ENCODE data around the gene NFXL1.

Gene NFXL1

GRCh38 chr4:47842985-47843384, 71.4 kb downstream of the NFXL1 start:
- no peak for TF ChIP-seq TAF1 (IDR thresholded peaks at IDR 0.05; ENCODE audit: borderline replicate concordance, insufficient read depth, low read length)
- TF ChIP-seq, protein P1, sequence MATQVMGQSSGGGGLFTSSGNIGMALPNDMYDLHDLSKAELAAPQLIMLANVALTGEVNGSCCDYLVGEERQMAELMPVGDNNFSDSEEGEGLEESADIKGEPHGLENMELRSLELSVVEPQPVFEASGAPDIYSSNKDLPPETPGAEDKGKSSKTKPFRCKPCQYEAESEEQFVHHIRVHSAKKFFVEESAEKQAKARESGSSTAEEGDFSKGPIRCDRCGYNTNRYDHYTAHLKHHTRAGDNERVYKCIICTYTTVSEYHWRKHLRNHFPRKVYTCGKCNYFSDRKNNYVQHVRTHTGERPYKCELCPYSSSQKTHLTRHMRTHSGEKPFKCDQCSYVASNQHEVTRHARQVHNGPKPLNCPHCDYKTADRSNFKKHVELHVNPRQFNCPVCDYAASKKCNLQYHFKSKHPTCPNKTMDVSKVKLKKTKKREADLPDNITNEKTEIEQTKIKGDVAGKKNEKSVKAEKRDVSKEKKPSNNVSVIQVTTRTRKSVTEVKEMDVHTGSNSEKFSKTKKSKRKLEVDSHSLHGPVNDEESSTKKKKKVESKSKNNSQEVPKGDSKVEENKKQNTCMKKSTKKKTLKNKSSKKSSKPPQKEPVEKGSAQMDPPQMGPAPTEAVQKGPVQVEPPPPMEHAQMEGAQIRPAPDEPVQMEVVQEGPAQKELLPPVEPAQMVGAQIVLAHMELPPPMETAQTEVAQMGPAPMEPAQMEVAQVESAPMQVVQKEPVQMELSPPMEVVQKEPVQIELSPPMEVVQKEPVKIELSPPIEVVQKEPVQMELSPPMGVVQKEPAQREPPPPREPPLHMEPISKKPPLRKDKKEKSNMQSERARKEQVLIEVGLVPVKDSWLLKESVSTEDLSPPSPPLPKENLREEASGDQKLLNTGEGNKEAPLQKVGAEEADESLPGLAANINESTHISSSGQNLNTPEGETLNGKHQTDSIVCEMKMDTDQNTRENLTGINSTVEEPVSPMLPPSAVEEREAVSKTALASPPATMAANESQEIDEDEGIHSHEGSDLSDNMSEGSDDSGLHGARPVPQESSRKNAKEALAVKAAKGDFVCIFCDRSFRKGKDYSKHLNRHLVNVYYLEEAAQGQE (IDR thresholded peaks at IDR 0.05; ENCODE audit: insufficient read depth in 1 of 2, low read depth in 2 of 2, low read length in 2 of 2), result no peak
- no peak for TF ChIP-seq POLR2AphosphoS5 (IDR thresholded peaks at IDR 0.05; ENCODE audit: low read depth, low read length)
- TF ChIP-seq FOXP2 (optimal IDR thresholded peaks at IDR 0.05; ENCODE audit: borderline replicate concordance, extremely low read depth, extremely low read length, insufficient read depth), result no peak
- TF ChIP-seq SIN3A (IDR thresholded peaks at IDR 0.05; ENCODE audit: borderline replicate concordance, insufficient read depth, low read length), result no peak

DNA sequence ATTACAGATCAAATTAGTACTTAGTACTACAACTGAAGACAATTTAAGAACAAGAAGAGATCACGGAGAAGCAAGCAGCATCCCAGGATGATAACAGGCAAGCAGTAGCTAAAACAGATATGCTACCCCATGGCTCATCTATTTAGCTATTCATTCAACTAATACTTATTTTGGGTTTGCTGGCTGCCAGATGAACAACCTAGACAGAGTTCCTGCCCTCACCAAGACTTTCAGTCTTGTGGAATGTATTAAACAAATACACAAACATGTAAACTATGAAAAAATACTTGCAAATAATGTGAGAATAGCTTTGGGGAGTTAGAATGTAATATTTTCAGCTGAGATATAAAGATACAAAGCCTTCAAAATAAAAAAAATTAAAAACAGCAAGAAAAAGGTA, 74.1 kb downstream of the NFXL1 start:
- TF ChIP-seq TAF1 (IDR thresholded peaks at IDR 0.05; ENCODE audit: borderline replicate concordance, insufficient read depth, low read length) (no peak), FOXP2 (optimal IDR thresholded peaks at IDR 0.05; ENCODE audit: borderline replicate concordance, extremely low read depth, extremely low read length, insufficient read depth) (no peak), POLR2AphosphoS5 (IDR thresholded peaks at IDR 0.05; ENCODE audit: low read depth, low read length) (no peak), SIN3A (IDR thresholded peaks at IDR 0.05; ENCODE audit: borderline replicate concordance, insufficient read depth, low read length) (no peak)
- TF ChIP-seq, protein P1 (IDR thresholded peaks at IDR 0.05; ENCODE audit: insufficient read depth in 1 of 2, low read depth in 2 of 2, low read length in 2 of 2), result no peak

DNA sequence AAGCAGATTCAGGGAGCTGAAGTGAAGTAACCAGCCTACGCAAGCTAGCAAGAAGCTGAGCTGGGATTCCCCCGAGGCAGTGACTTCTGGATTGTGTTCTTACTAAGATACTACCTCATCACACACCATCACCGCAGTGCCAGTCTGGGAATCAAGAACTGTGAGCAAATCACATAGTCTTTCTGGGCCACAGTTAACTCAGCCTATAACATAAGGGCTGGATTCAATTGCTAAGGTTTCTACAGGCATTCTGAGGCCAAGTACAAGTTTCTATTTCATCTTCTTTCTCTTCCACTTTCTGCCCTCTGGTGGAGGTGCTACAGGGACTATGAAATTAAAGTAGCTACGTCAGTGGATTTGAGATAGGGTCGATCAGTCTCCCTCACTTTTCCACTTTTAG, 75.1 kb downstream of the NFXL1 start:
- TF ChIP-seq, protein P1 (IDR thresholded peaks at IDR 0.05; ENCODE audit: insufficient read depth in 1 of 2, low read depth in 2 of 2, low read length in 2 of 2), result no peak
- TF ChIP-seq SIN3A (IDR thresholded peaks at IDR 0.05; ENCODE audit: borderline replicate concordance, insufficient read depth, low read length), result no peak
- TF ChIP-seq TAF1 (IDR thresholded peaks at IDR 0.05; ENCODE audit: borderline replicate concordance, insufficient read depth, low read length), result no peak
- TF ChIP-seq FOXP2 (optimal IDR thresholded peaks at IDR 0.05; ENCODE audit: borderline replicate concordance, extremely low read depth, extremely low read length, insufficient read depth), result no peak
- no peak for TF ChIP-seq POLR2AphosphoS5 (IDR thresholded peaks at IDR 0.05; ENCODE audit: low read depth, low read length)

DNA sequence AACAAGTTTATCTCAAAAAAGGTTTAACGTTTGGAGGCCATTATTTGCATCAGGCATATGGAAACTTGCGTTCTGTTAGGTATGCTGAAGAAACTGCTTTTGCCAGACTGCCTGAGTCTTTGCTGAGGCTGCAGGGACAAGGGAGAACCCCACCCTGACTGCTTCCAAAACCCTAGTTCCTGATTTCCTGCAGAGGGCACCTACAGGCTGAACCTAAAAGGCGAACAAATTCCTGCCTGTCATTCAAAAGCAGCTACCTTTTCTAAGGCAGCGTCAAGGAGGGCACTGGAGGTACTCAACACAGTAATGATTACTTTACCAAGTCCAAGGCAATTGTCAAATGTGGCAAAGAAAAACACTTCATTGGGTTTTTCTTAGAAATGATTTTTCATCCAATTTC, 75.9 kb downstream of the NFXL1 start:
- no peak for TF ChIP-seq POLR2AphosphoS5 (IDR thresholded peaks at IDR 0.05; ENCODE audit: low read depth, low read length)

DNA sequence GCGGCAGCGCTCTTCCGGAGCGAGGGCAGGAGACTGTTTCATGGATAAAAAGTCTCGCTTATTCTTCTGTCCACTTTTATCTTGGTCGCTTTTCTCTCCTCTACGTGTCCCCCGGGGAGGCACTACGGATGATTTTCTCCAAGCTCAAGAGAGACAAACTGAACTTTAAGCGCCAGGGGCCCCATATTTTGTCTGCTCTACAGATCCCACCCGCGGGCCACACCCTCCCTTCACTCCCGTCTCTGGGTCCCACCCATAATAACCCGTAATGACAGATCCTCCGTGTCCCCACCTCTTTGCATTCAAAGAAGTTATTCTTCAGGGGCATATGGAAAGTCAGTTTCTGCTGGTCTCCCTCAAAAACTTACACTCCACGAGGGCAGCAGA, 76.5 kb downstream of the NFXL1 start, which contains the start of gene CORIN:
CORIN (minus strand) TSS at position 160 of the 387 bp plus-strand sequence; CDS start at position 42, 118 bp downstream.
- TF ChIP-seq POLR2AphosphoS5 (IDR thresholded peaks at IDR 0.05; ENCODE audit: low read depth, low read length) (no peak), SIN3A (IDR thresholded peaks at IDR 0.05; ENCODE audit: borderline replicate concordance, insufficient read depth, low read length) (no peak), TAF1 (IDR thresholded peaks at IDR 0.05; ENCODE audit: borderline replicate concordance, insufficient read depth, low read length) (no peak), FOXP2 (optimal IDR thresholded peaks at IDR 0.05; ENCODE audit: borderline replicate concordance, extremely low read depth, extremely low read length, insufficient read depth) (no peak)
- TF ChIP-seq, protein P1 (IDR thresholded peaks at IDR 0.05; ENCODE audit: insufficient read depth in 1 of 2, low read depth in 2 of 2, low read length in 2 of 2), result no peak

All from PFSK-1 (cell line).